Stimulated activated CD8-positive, alpha-beta memory T cell treated with anti-CD3 and anti-CD28 coated beads, Interleukin-12 subunit alpha, Interleukin-12 subunit beta, amount 100 ng/mL, for 4 hours (primary cell): ENCODE data around the gene BHLHA9.
"Not testable (repeated sequence)": the region's sequence is repeated elsewhere in the genome, so short reads cannot be mapped to it uniquely, and the experiment has no call there.

Experiments
- DNase-seq: peaks from one replicate; pipeline ENCODE4 v3.0.0-alpha.2; 2020; ENCODE audit warnings: low read depth

BHLHA9 gene

DNA sequence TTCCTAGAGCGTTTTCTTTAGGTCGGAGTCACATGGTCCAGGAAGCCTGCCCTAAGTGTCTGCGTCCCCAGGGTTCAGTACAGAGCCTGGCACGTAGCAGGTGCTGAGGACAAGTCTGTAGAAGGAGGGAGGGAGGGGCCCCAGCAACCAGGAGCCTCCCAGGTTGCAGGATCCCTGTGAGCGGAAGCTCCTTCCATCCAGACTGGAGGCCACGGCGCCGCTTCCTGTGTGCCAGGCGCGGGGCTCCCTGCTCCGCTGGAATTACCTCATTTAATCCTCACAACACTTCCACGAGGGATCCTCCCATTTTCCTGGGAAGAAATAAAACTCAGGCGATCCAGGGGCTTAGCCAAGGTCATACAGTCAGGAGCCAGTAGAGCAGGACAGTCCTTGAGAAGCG is 31.3 kb downstream of the BHLHA9 start:
- no peak for DNase-seq

- no peak for DNase-seq
Measured at GRCh38 chr17:1302761-1303160, 32.5 kb downstream of the BHLHA9 start.

GRCh38 chr17:1304522-1304921 is 34.3 kb downstream of the BHLHA9 start:
- DNase-seq, result no peak

- no peak for DNase-seq
Measured at GRCh38 chr17:1304962-1305563, 34.8 kb downstream of the BHLHA9 start.

- DNase-seq, result not testable (repeated sequence)
Measured at GRCh38 chr17:1307829-1308228, 37.6 kb downstream of the BHLHA9 start.

DNA sequence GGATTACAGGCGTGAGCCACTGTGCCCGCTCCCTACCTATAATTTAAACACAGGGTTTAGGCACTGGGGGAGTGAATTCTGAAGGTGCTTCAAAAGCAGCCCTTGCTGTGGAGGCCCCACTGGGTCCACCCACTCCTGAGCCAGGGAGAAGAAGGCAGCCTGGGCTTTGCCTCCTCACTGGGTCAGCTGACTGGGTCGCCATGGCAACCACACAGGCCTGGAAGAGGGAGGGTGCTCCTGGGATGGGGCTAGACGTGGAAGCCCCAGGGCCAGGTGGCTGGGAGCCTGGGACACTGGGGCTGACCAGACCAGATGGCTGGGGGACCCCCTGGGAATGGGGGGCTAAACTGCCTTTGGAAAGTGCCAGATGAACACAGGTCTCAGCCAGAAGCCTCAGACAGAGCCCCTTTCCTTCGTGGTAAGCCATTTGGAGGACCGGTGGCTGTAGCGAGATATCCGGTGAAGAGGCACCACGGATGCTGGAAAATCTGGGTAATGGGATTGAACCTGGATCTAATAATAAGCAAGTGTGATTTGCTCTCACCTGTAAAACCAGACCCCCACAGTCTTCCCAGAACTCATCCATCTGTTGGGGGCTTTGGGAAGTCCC is 42.1 kb downstream of the BHLHA9 start:
- no peak for DNase-seq

DNA sequence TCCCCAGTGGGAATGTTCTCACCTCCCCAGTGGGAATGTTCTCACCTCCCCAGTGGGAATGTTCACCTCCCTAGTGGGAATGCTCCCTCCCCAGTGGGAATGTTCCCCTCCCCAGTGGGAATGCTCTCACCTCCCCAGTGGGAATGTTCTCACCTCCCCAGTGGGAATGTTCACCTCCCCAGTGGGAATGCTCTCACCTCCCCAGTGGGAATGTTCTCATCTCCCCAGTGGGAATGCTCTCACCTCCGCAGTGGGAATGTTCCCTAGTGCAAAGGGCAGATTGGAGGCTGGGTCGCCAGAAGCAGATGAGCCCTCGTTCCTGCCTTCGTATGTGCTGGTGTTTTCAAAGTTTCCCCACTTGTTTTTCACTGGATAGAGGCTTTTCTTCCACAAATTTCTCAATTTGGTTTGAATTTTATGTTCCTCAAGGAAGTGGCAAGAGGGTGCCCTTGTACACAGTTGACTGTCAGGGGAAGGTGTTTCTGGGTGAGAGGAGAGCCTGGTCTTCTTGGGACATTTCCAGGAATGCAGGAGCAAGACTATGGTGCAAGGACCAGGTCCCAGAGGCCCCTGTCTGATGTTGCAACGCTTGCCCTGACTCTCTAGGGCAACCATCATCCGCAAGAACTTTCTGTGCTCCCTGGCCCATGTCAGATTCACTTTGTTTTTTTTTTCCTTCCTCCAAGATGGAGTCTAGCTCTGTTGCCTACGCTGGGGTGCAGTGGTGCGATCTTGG is 43.2 kb downstream of the BHLHA9 start:
- DNase-seq, result no peak

GRCh38 chr17:1315409-1315808 is 45.2 kb downstream of the BHLHA9 start:
- no peak for DNase-seq

- no peak for DNase-seq
Measured at GRCh38 chr17:1315891-1316403, 45.7 kb downstream of the BHLHA9 start.
